CD4-positive, alpha-beta T cell treated with Interferon gamma for 1 hour (primary cell): Measurements from ENCODE around the gene FRG2.
A peak's percentile ranks its signal among the peaks of the same experiment; 100 is the strongest.
"Not testable (repeated sequence)": the region's sequence is repeated elsewhere in the genome, so short reads cannot be mapped to it uniquely, and the experiment has no call there.

Experiments
- DNase-seq: peaks from one replicate; pipeline ENCODE4 v3.0.0-alpha.2; 2020

Gene FRG2

GRCh38 chr4:190027156-190027555 is at the start of gene FRG2:
TSS of gene FRG2 (minus strand) at chr4:190027256. CDS start at chr4:190027204, 52 bp downstream.
- DNase-seq, result not testable (repeated sequence)

GRCh38 chr4:190068351-190068750 is 41.3 kb upstream of the FRG2 start:
- not testable (repeated sequence) for DNase-seq

GRCh38 chr4:190064805-190065204 is 37.7 kb upstream of the FRG2 start:
- not testable (repeated sequence) for DNase-seq

- DNase-seq, result not testable (repeated sequence)
Observed at GRCh38 chr4:190064342-190064741, 37.3 kb upstream of the FRG2 start, which contains the start of gene DBET. TSS of gene DBET (plus strand) at chr4:190064502.

GRCh38 chr4:190058997-190059396 is 31.9 kb upstream of the FRG2 start:
- DNase-seq, result not testable (repeated sequence)

GRCh38 chr4:190049378-190050239 is 22.6 kb upstream of the FRG2 start:
- DNase-seq, result peak; percentile 26

GRCh38 chr4:190047627-190048026 is 20.6 kb upstream of the FRG2 start:
- DNase-seq, result not testable (repeated sequence)

GRCh38 chr4:190040873-190041272 is 13.8 kb upstream of the FRG2 start:
- not testable (repeated sequence) for DNase-seq

GRCh38 chr4:190037704-190038388 is 10.8 kb upstream of the FRG2 start:
- DNase-seq, result not testable (repeated sequence)

GRCh38 chr4:190031264-190031663 is 4.2 kb upstream of the FRG2 start:
- DNase-seq, result not testable (repeated sequence)

GRCh38 chr4:190022614-190023281 is 4.3 kb downstream of the FRG2 start:
- DNase-seq, result not testable (repeated sequence)

- not testable (repeated sequence) for DNase-seq
Observed at GRCh38 chr4:190021973-190022372, 5.1 kb downstream of the FRG2 start.

- no peak for DNase-seq
Observed at GRCh38 chr4:190020790-190021717, 6.0 kb downstream of the FRG2 start.

GRCh38 chr4:190019859-190020463 is 7.1 kb downstream of the FRG2 start:
- not testable (repeated sequence) for DNase-seq

GRCh38 chr4:190019023-190019858 is 7.8 kb downstream of the FRG2 start:
- no peak for DNase-seq

- DNase-seq, result no peak
Observed at GRCh38 chr4:190018201-190018920, 8.7 kb downstream of the FRG2 start.

- DNase-seq, result no peak
Observed at GRCh38 chr4:190017357-190018200, 9.5 kb downstream of the FRG2 start.

GRCh38 chr4:190016369-190017289 is 10.4 kb downstream of the FRG2 start:
- DNase-seq, result no peak
